Measurements from ENCODE around the gene ZNF512B.

DNA sequence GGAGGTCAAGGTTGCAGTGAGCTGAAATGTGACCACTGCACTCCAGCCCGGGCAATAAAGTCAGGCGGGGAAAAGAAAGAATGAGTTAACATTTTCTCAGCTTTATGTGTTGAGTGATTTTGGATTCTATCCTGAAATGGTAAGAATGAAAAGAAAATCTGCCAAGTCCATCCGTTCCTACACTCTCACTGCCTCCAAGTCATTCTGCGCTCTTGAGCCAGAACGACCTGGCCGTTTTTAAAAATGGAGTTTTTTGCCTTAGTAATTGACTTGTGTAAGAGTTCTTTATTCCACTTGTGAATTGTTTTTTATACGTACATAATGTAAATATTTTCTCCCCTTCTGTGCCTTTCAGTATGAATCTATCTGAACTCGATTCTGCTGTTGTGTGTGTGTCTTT, 46.1 kb downstream of the ZNF512B start:
- TF ChIP-seq, protein P1, sequence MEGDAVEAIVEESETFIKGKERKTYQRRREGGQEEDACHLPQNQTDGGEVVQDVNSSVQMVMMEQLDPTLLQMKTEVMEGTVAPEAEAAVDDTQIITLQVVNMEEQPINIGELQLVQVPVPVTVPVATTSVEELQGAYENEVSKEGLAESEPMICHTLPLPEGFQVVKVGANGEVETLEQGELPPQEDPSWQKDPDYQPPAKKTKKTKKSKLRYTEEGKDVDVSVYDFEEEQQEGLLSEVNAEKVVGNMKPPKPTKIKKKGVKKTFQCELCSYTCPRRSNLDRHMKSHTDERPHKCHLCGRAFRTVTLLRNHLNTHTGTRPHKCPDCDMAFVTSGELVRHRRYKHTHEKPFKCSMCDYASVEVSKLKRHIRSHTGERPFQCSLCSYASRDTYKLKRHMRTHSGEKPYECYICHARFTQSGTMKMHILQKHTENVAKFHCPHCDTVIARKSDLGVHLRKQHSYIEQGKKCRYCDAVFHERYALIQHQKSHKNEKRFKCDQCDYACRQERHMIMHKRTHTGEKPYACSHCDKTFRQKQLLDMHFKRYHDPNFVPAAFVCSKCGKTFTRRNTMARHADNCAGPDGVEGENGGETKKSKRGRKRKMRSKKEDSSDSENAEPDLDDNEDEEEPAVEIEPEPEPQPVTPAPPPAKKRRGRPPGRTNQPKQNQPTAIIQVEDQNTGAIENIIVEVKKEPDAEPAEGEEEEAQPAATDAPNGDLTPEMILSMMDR (IDR thresholded peaks at IDR 0.05): no peak
- no peak for TF ChIP-seq EZH2 (IDR thresholded peaks at IDR 0.05; ENCODE audit: borderline replicate concordance, insufficient read depth, low read depth, low read length, poor library complexity, severe bottlenecking)

Data from B cell (primary cell).